HG03520 (cell line): ENCODE measurements around the gene SNX18.

Experiments
- ATAC-seq: cut with Tn5 transposase; IDR thresholded peaks from one replicate; pipeline ENCODE4 v1.9.1; 2021; ENCODE audit warnings: mild to moderate bottlenecking, moderate library complexity; ENCODE audit not compliant: unreplicated experiment

Gene SNX18

DNA sequence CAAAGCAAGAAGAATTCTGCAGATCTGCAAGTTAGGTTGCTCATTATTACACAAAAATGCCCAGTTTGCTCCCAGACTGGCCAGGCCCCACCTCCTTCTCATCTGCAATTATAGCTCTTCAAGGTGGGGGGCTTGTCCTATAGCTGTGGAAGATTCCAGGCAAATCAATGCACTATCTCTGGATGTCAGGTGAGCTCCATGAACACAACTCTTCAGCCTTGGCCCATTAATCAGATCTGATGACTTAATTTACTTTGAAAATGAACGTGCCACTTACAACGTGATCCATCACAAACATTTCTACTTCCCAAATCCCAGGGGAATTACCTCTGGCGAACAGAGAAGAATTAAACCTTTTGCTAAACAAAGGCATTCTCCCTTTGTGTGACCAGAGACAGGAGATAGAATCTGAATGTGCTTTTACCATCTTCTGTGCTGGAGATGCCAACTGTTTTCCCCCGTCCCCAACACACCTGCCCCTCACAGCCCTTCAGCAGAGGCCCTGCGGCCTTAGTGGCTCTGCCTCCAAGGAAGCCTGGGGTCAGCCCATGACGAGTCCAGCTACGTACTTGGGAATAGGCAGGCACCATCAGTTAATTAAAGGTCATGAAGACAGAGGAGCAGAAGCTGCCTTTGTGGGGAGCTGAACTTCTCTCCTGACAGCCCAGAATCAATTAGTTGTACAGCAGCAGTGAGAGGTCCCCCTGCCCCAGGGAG lies 60.5 kb downstream of the SNX18 start:
- no peak for ATAC-seq

DNA sequence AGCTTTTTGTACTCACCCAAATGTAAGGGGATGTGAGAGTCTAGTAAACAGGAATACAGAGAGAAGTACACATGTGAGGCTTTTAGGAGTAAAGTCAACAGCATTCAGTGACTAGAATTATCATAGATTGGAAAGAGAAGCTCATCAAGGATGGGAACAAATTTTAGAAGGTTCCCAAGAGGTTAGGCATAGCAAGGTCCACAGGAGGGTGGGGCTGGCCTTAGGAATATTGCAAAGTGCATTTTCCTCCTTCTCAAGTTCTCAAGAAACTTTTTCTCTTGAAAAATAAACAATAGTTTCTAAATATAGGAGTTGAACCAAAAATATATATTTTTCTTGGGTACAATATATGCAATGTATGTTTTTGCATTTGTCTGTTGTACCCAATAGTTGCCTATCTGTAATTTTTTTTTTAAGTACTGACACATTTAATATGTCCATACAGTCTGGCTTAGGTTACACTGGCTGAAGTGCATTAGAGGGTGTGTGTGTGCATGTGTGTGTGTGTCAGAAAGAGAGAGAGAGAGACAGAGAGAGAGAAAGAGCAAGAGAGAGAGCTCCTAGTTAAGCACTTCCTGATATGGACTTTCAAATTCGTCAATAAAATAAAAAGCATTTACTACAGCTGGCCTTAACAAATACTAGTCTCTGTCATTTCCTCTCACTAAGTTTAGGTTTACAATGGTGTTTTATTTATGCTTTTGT lies 62.2 kb downstream of the SNX18 start:
- no peak for ATAC-seq

DNA sequence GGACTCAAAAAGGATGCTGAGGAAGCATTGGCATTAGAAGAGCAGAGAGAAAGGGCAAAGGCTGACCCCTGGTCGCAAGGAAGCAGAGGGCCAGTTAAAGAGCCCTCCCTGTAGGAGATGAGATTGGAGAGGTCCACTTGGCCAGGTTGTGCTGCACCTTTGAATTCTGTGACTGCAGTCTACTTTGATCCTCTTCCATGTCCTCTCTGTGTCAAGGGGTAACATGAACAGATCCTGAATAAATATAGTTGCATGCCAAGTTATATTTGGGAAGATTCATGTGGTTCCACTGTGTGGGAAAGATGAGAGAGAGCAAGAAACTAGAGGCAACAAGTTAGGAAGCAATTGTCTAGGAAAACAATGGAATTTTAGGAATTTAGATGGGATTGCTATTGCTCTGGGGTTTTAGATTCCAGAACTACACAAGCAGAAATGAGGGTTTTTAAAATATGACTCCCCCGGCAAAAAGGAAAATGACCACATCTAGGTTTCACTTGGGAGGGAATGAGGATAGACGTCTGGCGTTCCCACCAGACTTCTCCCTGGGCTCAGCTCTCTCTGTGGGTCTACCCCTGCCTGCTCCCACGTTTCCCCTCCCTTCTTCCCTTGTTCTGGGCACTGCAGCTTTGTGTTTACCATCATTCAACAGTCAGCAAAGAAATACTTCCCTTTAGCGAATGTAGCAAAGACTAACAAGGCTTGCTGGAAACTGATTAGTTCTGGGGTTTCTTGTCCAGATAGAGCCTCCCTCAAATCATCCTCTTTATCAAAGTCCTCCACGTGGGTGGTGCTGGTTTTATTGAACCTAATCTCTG lies 63.6 kb downstream of the SNX18 start:
- no peak for ATAC-seq

GRCh38 chr5:54581831-54582548 lies 64.4 kb downstream of the SNX18 start:
- ATAC-seq: no peak

GRCh38 chr5:54586336-54586735 lies 68.8 kb downstream of the SNX18 start:
- no peak for ATAC-seq

- ATAC-seq: no peak
Measured at GRCh38 chr5:54589786-54590185, 72.2 kb downstream of the SNX18 start.

DNA sequence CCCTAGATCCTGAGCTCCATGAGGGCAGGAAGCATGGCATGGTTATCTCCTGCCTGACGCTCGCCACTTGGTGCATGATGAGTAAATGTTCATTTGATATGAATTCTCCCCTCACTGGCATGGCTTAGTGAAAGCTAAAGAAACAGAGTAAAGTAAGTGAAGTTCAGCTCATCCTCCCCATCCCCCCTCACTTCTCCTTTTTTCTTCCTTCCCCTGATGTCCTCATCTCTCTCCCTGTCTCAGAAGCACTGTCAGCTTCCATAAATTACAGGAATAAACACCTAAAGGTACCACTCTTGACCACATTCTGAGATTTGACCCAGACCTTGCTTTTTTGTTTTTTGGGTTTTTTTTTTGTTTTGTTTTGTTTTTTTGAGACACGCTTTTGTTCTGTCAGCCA lies 73.3 kb downstream of the SNX18 start:
- ATAC-seq: no peak

DNA sequence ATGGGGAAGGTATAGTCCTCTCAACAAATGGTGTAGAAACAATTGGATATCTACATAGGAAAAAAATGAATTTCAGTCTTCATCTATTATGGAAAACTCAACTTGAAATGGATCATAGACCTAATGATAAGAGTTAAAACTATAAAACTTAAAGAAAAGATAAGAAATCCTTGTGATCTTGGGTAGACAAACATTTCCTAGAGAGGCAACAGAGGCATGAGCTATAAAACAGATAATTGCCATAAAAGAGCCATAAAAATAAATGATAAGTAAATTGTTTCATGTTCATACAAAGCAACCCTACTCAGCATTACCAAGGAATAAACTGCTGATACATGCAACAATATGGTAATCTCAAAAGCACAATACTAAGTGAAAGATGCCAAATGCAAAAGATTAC lies 76.2 kb downstream of the SNX18 start:
- ATAC-seq: no peak

GRCh38 chr5:54594181-54594580 lies 76.6 kb downstream of the SNX18 start:
- no peak for ATAC-seq

DNA sequence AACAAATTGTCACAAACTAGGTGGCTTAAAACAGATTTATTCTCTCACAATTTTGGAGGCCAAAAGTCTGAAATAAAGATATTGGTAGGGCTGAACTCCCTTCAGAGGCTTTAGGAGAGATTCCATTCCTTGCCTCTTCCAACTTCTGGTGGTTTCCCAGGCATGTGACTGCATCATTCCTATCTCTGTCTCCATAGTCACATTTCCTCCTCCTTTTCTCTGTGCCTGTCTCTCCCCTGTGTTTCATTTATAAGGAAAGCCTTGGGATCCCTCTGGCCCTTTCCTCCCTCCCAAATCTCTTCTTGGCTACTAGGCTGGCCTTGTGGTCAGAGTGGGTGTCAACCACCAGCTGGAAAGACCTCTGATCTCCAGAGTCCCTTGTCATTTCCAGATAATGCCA lies 78.2 kb downstream of the SNX18 start:
- ATAC-seq: no peak
